Keratinocyte (primary cell): ENCODE data around the gene CARD11. TPM values are rescaled to one million over a fixed set of nuclear protein-coding genes. Genes with fewer than 3 reads are reported as not detected.

ENCODE experiments used
- DNase-seq: peaks from one replicate; pipeline ENCODE4 v3.0.0-alpha.2; 2011; ENCODE audit warnings: low read depth, missing footprints, low spot score
- FAIRE-seq: peaks from 2 replicates; lab custom pipeline; 2011; peaks lifted over from hg19 to GRCh38; lab: Jason Lieb, UNC
- H2AFZ ChIP-seq: 2 replicates; pipeline ENCODE4 v1.6.0; 2012; ENCODE audit warnings: low read length, control low read depth, inconsistent platforms; ENCODE audit not compliant: control insufficient read depth
- H3K27ac ChIP-seq: 2 replicates; pipeline ENCODE4 v1.5.1; 2011; ENCODE audit warnings: low read length; ENCODE audit not compliant: control insufficient read depth, insufficient read depth
- H3K27me3 ChIP-seq: 3 replicates; pipeline ENCODE4 v1.6.0; 2011; ENCODE audit warnings: low read length; ENCODE audit not compliant: control insufficient read depth, insufficient read depth; ENCODE audit errors: extremely low read depth
- H3K36me3 ChIP-seq, 2 experiments: 2 replicates in 1 of 2; 3 replicates in 1 of 2; pipeline ENCODE4 v1.5.1; 2011; ENCODE audit warnings: low read length in 2 of 2, mild to moderate bottlenecking in 1 of 2; ENCODE audit not compliant: control insufficient read depth in 2 of 2, insufficient read depth in 2 of 2; ENCODE audit errors: extremely low read depth in 1 of 2
- H3K4me1 ChIP-seq: 3 replicates; pipeline ENCODE4 v1.5.1; 2011; ENCODE audit warnings: low read length; ENCODE audit not compliant: control insufficient read depth, insufficient read depth; ENCODE audit errors: extremely low read depth
- H3K4me2 ChIP-seq: 3 replicates; pipeline ENCODE4 v1.6.0; 2011; ENCODE audit warnings: low read depth, low read length; ENCODE audit not compliant: control insufficient read depth, insufficient read depth; ENCODE audit errors: extremely low read depth
- H3K4me3 ChIP-seq, 3 experiments: fragments of 200-600 bp in 1 of 3; sonication (generic) in 1 of 3; 2 replicates in 2 of 3; 3 replicates in 1 of 3; pipeline ENCODE4 v1.5.1; 2011 to 2016; ENCODE audit warnings: low read length in 3 of 3, mild to moderate bottlenecking in 3 of 3, control low read depth in 2 of 3, inconsistent platforms in 1 of 3, low read depth in 1 of 3, mixed read lengths in 1 of 3, mixed run types in 1 of 3, moderate library complexity in 1 of 3; ENCODE audit not compliant: control insufficient read depth in 2 of 3, insufficient read depth in 2 of 3; ENCODE audit errors: extremely low read depth in 1 of 3
- H3K79me2 ChIP-seq: 2 replicates; pipeline ENCODE4 v1.6.0; 2012; ENCODE audit warnings: low read length; ENCODE audit not compliant: control insufficient read depth, insufficient read depth
- H3K9ac ChIP-seq: 3 replicates; pipeline ENCODE4 v1.6.0; 2011; ENCODE audit warnings: low read length; ENCODE audit not compliant: control insufficient read depth, insufficient read depth; ENCODE audit errors: extremely low read depth
- H3K9me1 ChIP-seq: 3 replicates; pipeline ENCODE4 v1.6.0; 2011; ENCODE audit warnings: low read length; ENCODE audit not compliant: control insufficient read depth, insufficient read depth; ENCODE audit errors: extremely low read depth
- H3K9me3 ChIP-seq: 2 replicates; pipeline ENCODE4 v1.5.1; 2012; ENCODE audit warnings: low read depth, low read length; ENCODE audit not compliant: control insufficient read depth
- H4K20me1 ChIP-seq: 3 replicates; pipeline ENCODE4 v1.6.0; 2011; ENCODE audit warnings: low read length; ENCODE audit not compliant: control insufficient read depth, insufficient read depth; ENCODE audit errors: extremely low read depth
- EZH2 ChIP-seq: IDR thresholded peaks from one replicate; pipeline ENCODE4 v1.6.1; 2012; ENCODE audit warnings: inconsistent platforms, mild to moderate bottlenecking, low read length, moderate library complexity
- dilution Hi-C: fragments of 300-500 bp; cut with MboI; formaldehyde crosslinking; loops from one replicate; pipeline ENCODE4 v1.7.0; 2020; ENCODE audit warnings: low sequenced_read_pairs; ENCODE audit not compliant: extremely low pct_ligation_motif_present
- polyA plus RNA-seq, 5 experiments: library from polyadenylated mRNA; depleted of rRNA in 3 of 5; stranded (reverse) in 3 of 5; stranded (forward) in 1 of 5; unstranded in 1 of 5; fragments of >200 nt; gene quantifications; 1 replicate in 1 of 5; 2 replicates in 3 of 5; 3 replicates in 1 of 5; pipeline versions ENCODE4 v1.2.1 to v1.2.3, GENCODE V29; 2011 to 2012; ENCODE audit warnings: missing spikeins in 2 of 5, low read depth in 1 of 5, low replicate concordance in 1 of 5
- TF ChIP-seq, protein P1 (sequence below), 3 experiments: IDR thresholded peaks in 1 of 3; conservative IDR thresholded peaks in 1 of 3; optimal IDR thresholded peaks in 1 of 3; 2 replicates in 2 of 3; 3 replicates in 1 of 3; pipeline versions ENCODE3 to v1.5.1; 2011; ENCODE audit warnings: low read length in 3 of 3, mild to moderate bottlenecking in 3 of 3, moderate library complexity in 2 of 3, control low read depth in 1 of 3, inconsistent platforms in 1 of 3; ENCODE audit not compliant: insufficient read depth in 2 of 3; ENCODE audit errors: extremely low read depth in 1 of 3

Gene CARD11
- polyA plus RNA-seq, 1 donor (not counting 4 experiments of a cell fraction or from before 2014, with no cell fraction given) = 4.3 TPM

DNA sequence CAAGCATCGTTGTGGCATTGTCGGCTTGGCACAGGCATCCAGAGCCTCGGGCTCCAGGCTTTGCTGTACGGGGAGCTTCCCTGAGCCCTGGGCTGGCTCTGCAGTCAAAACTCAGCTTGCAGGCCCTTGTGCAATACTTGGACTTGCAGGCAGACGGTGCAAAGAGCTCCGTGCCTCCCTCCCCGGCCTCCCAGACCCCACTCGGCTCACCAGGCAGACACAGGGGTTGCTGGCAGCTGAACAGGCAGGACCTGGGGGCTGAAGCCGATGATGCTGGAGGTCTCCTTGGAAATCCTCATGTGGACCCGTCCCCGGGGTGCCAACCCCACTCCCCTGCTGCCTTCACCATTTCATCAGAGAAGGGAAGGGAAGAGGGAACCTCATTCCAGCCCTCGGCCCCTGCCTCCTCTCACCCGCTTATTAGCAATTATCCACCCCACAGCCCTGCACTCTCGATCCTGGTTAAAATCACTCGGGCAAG is 139.9 kb downstream of the CARD11 start:
- Histone ChIP-seq H2AFZ (no peak overlapping the region), H3K9me3 (no peaks in the 10 kb centered on the region), H3K9ac (no peak overlapping the region), H3K4me3 (no peak overlapping the region), H3K4me2 (no peak overlapping the region), H3K4me1 (no peaks in the 10 kb centered on the region), H3K27me3 (no peaks in the 10 kb centered on the region), H3K9me1 (no peaks in the 10 kb centered on the region), H3K36me3 (peaks cover 0 to 2% of the 10 kb centered on the region in 2 experiments), H3K27ac (no peak overlapping the region), H3K79me2 (no peaks in the 10 kb centered on the region), H4K20me1 (no peaks in the 10 kb centered on the region)
- no peak for DNase-seq
- FAIRE-seq = no peak
- no peak for TF ChIP-seq EZH2
- TF ChIP-seq, protein P1, sequence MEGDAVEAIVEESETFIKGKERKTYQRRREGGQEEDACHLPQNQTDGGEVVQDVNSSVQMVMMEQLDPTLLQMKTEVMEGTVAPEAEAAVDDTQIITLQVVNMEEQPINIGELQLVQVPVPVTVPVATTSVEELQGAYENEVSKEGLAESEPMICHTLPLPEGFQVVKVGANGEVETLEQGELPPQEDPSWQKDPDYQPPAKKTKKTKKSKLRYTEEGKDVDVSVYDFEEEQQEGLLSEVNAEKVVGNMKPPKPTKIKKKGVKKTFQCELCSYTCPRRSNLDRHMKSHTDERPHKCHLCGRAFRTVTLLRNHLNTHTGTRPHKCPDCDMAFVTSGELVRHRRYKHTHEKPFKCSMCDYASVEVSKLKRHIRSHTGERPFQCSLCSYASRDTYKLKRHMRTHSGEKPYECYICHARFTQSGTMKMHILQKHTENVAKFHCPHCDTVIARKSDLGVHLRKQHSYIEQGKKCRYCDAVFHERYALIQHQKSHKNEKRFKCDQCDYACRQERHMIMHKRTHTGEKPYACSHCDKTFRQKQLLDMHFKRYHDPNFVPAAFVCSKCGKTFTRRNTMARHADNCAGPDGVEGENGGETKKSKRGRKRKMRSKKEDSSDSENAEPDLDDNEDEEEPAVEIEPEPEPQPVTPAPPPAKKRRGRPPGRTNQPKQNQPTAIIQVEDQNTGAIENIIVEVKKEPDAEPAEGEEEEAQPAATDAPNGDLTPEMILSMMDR (optimal IDR thresholded peaks at IDR 0.05 in 1 of 3, IDR thresholded peaks at IDR 0.05 in 1 of 3, conservative IDR thresholded peaks at IDR 0.05 in 1 of 3; ENCODE audit: extremely low read depth in 1 of 3, insufficient read depth in 2 of 3, low read length in 3 of 3) = no peak
- dilution Hi-C loops = no loop called here

DNA sequence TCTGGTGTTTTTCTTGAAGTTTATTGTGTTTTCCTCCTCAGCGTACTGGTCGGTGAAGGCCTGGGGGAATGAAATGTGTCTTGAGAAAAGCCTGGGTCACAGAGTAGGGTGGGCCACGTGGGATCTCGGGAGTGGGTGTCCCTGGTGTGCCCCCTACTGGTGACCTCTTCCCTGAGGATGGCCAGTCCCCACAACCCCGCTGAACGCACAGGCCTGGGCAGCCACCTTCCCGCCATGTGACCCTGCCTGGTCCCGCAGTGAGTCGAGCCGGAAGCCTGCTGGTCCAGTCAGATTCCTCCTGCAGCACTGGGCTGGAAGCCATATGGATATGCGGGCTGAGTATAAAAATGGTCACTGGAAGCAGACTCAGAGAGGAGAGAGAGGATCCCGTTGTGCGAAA is 146.6 kb downstream of the CARD11 start:
- Histone ChIP-seq H3K79me2 (no peaks in the 10 kb centered on the region), H2AFZ (no peak overlapping the region), H3K27ac (no peak overlapping the region), H3K4me3 (no peak overlapping the region), H3K9me3 (no peaks in the 10 kb centered on the region), H3K9ac (no peak overlapping the region), H3K27me3 (peaks cover 18% of the 10 kb centered on the region), H3K4me2 (no peak overlapping the region), H3K9me1 (no peaks in the 10 kb centered on the region), H3K4me1 (no peaks in the 10 kb centered on the region), H3K36me3 (no peaks in the 10 kb centered on the region), H4K20me1 (no peaks in the 10 kb centered on the region)
- dilution Hi-C loops = no loop called here
- TF ChIP-seq EZH2 = no peak
- TF ChIP-seq, protein P1 (optimal IDR thresholded peaks at IDR 0.05 in 1 of 3, IDR thresholded peaks at IDR 0.05 in 1 of 3, conservative IDR thresholded peaks at IDR 0.05 in 1 of 3; ENCODE audit: extremely low read depth in 1 of 3, insufficient read depth in 2 of 3, low read length in 3 of 3) = no peak
- DNase-seq (no peak), FAIRE-seq (no peak)
